Neutrophil (primary cell): Measurements from ENCODE around the gene TYW3.

Experiments used
- H3K27ac ChIP-seq: fragments of 200-600 bp; sonication (generic); 2 replicates; pipeline ENCODE4 v1.5.1; 2016; ENCODE audit warnings: mild to moderate bottlenecking, moderate library complexity
- H3K27me3 ChIP-seq: fragments of 200-600 bp; sonication (generic); 2 replicates; pipeline ENCODE4 v1.6.0; 2016; ENCODE audit warnings: mild to moderate bottlenecking
- H3K36me3 ChIP-seq: fragments of 200-600 bp; sonication (generic); 2 replicates; pipeline ENCODE4 v1.5.1; 2017
- H3K4me1 ChIP-seq, 2 experiments: fragments of 200-600 bp in 1 of 2; sonication (generic) in 1 of 2; 1 replicate in 1 of 2; 2 replicates in 1 of 2; pipeline versions ENCODE4 v1.5.1 to v1.6.1; 2013 to 2016; ENCODE audit warnings: low read depth in 1 of 2, low read length in 1 of 2, mild to moderate bottlenecking in 1 of 2, moderate library complexity in 1 of 2; ENCODE audit not compliant: control insufficient read depth in 1 of 2, insufficient read depth in 1 of 2
- H3K4me3 ChIP-seq, 2 experiments: fragments of 200-600 bp in 1 of 2; sonication (generic) in 1 of 2; 1 replicate in 1 of 2; 2 replicates in 1 of 2; pipeline ENCODE4 v1.5.1; 2013 to 2016; ENCODE audit warnings: low read depth in 1 of 2, low read length in 1 of 2, mild to moderate bottlenecking in 1 of 2, moderate library complexity in 1 of 2
- H3K9me3 ChIP-seq: fragments of 200-600 bp; sonication (generic); 2 replicates; pipeline ENCODE4 v1.5.1; 2016
- CTCF ChIP-seq: fragments of 200-600 bp; sonication (generic); IDR thresholded peaks from 2 replicates; pipeline ENCODE4 v1.5.1; 2016; ENCODE audit warnings: antibody characterized with exemption

The TYW3 gene

GRCh38 chr1:74779750-74780149, 46.8 kb downstream of the TYW3 start:
- no peak for TF ChIP-seq CTCF
- Histone ChIP-seq H3K4me1 (no peaks in the 10 kb centered on the region), H3K9me3 (no peaks in the 10 kb centered on the region), H3K4me3 (no peak overlapping the region), H3K27ac (no peak overlapping the region), H3K36me3 (no peaks in the 10 kb centered on the region), H3K27me3 (peaks cover 22% of the 10 kb centered on the region)

GRCh38 chr1:74780594-74780993, 47.6 kb downstream of the TYW3 start:
- Histone ChIP-seq H3K27ac (no peak overlapping the region), H3K4me1 (no peaks in the 10 kb centered on the region), H3K9me3 (no peaks in the 10 kb centered on the region), H3K4me3 (no peak overlapping the region), H3K36me3 (no peaks in the 10 kb centered on the region), H3K27me3 (peaks cover 14% of the 10 kb centered on the region)
- no peak for TF ChIP-seq CTCF

GRCh38 chr1:74785944-74786343, 53.0 kb downstream of the TYW3 start:
- no peak overlapping the region for H3K27ac ChIP-seq
- H3K36me3 ChIP-seq: no peaks in the 10 kb centered on the region
- TF ChIP-seq CTCF: no peak
- no peaks in the 10 kb centered on the region for H3K4me1 ChIP-seq
- no peaks in the 10 kb centered on the region for H3K27me3 ChIP-seq
- H3K4me3 ChIP-seq: no peak overlapping the region
- no peaks in the 10 kb centered on the region for H3K9me3 ChIP-seq

GRCh38 chr1:74790453-74790852, 57.5 kb downstream of the TYW3 start:
- H3K27me3 ChIP-seq: no peaks in the 10 kb centered on the region
- H3K36me3 ChIP-seq: no peaks in the 10 kb centered on the region
- H3K4me3 ChIP-seq: no peak overlapping the region
- no peak for TF ChIP-seq CTCF
- no peak overlapping the region for H3K27ac ChIP-seq
- H3K4me1 ChIP-seq: no peaks in the 10 kb centered on the region
- no peaks in the 10 kb centered on the region for H3K9me3 ChIP-seq

- no peaks in the 10 kb centered on the region for H3K4me1 ChIP-seq
- no peak overlapping the region for H3K27ac ChIP-seq
- no peaks in the 10 kb centered on the region for H3K27me3 ChIP-seq
- no peak overlapping the region for H3K4me3 ChIP-seq
- TF ChIP-seq CTCF: no peak
- H3K36me3 ChIP-seq: no peaks in the 10 kb centered on the region
- no peaks in the 10 kb centered on the region for H3K9me3 ChIP-seq
Measured at GRCh38 chr1:74791491-74791890, 58.5 kb downstream of the TYW3 start.

GRCh38 chr1:74799119-74799657, 66.2 kb downstream of the TYW3 start:
- Histone ChIP-seq H3K9me3 (no peaks in the 10 kb centered on the region), H3K4me1 (no peaks in the 10 kb centered on the region), H3K27ac (no peak overlapping the region), H3K27me3 (no peaks in the 10 kb centered on the region), H3K4me3 (no peak overlapping the region), H3K36me3 (no peaks in the 10 kb centered on the region)
- no peak for TF ChIP-seq CTCF
